HG03521 (cell line): ENCODE measurements around the gene ITSN1.

Source experiments
- ATAC-seq: cut with Tn5 transposase; IDR thresholded peaks from one replicate; pipeline ENCODE4 v1.9.1; 2021; ENCODE audit warnings: mild to moderate bottlenecking, moderate library complexity; ENCODE audit not compliant: unreplicated experiment

The ITSN1 gene

GRCh38 chr21:33802481-33802880, 160.2 kb downstream of the ITSN1 start:
- ATAC-seq, result no peak

GRCh38 chr21:33808715-33809367, 166.5 kb downstream of the ITSN1 start:
- no peak for ATAC-seq

DNA sequence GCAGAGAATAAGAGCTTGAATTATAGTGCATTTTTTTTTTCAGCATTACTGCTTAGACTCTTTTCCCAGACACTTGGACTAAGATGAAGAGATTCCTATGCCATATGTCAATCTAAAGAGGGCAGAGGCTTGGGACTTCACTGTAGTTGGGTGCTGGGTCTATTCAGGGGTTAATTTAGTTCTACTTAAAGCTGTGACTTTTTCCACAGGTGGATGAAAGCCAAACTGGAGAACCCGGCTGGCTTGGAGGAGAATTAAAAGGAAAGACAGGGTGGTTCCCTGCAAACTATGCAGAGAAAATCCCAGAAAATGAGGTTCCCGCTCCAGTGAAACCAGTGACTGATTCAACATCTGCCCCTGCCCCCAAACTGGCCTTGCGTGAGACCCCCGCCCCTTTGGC, 168.5 kb downstream of the ITSN1 start:
- no peak for ATAC-seq

DNA sequence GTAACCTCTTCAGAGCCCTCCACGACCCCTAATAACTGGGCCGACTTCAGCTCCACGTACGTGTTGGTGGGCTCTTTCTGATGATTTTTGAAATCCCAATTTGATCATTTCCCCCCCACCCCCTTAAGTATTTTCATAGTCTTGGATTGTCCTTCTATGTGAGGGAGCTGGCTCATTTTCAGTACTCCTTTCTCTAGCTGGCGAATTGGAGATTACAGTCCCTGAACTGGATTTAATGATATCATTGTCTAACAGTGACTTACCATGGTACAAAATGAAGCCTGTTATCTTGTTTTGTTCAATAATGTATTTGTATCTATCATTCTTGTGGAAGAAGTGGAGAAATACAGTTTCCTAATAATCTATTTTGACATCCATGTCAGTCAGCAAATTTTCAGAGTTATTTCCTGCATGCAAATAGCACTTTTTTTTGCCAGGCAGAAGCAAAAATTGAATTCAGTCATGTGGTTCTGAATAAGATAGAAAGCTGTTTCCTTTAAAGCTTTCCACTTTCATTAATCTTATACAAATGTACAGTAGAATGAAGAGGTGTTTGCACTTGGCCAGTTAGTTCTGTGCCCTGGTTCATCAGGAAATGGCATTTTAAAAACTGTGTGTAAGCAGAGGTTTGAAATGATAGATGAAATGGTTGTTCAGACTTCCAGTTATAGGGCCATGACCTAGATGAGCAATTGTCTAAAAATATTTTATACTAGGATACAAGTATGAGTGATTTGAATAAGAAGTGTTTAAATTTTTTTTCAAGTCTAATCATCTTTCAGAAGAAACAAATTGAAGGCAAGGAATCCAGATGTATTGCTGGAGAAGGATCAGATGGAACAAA, 169.1 kb downstream of the ITSN1 start:
- ATAC-seq, result no peak

GRCh38 chr21:33813832-33814365, 171.6 kb downstream of the ITSN1 start:
- no peak for ATAC-seq

- no peak for ATAC-seq
Measured at GRCh38 chr21:33815143-33815707, 172.9 kb downstream of the ITSN1 start.

DNA sequence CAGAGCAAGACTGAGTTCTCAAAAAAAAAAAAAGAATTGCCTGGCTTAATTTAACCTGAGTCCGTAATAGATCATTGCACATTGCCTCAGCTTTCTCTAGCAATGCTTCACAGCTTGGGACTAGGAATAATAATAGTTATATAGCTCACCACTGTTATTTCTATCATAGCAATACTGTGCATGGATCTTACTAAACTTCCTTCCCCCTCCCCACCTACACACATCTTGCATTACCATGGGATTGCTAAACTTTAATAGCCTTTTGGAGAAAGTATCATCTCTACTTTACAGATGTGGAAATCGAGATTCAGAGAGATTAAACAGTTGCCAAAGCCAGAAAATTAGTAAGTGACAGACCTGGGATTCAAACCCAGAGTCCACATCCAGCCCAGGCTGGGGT, 173.9 kb downstream of the ITSN1 start:
- no peak for ATAC-seq

DNA sequence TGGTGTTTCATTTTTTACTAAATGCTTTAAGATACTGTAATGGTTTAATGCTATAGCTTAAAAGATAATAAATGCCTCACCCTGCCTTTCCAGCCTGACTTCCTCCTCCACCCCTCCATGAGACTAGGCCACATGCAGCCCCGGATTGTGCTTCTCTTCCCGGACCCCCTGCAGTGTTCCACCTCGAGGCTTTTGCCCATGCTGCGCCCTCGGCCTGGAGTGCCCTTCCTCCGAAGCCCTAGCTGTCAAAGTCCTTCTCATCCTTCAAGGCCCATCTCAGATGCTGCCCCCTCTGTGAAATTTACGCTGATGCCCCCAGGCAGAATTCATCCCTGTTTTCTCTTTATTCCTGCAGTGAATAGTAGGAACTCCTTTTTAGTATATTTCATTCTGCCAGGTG, 174.8 kb downstream of the ITSN1 start:
- no peak for ATAC-seq

GRCh38 chr21:33817663-33818451, 175.6 kb downstream of the ITSN1 start:
- no peak for ATAC-seq

- no peak for ATAC-seq
Measured at GRCh38 chr21:33820230-33820770, 178.0 kb downstream of the ITSN1 start.

DNA sequence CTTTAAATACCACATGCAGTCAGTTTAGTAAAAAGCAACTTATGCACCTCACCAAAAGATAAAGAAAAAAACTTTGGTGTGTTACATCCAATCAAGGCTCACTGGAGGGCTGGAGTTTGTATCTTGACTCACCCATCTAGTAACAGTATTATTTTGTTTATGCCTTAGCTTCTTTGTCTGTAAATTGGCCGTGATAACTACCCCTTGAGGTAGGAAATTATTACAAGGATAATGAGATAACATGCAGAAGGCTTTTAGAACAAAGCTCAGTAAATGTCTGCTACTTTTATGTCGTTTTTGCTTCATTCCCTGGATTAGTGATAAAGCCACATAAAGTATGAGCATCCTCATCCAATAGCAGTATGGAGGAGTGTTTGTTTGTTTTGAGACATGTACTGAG, 178.5 kb downstream of the ITSN1 start:
- no peak for ATAC-seq

- no peak for ATAC-seq
Measured at GRCh38 chr21:33821503-33822322, 179.4 kb downstream of the ITSN1 start.

DNA sequence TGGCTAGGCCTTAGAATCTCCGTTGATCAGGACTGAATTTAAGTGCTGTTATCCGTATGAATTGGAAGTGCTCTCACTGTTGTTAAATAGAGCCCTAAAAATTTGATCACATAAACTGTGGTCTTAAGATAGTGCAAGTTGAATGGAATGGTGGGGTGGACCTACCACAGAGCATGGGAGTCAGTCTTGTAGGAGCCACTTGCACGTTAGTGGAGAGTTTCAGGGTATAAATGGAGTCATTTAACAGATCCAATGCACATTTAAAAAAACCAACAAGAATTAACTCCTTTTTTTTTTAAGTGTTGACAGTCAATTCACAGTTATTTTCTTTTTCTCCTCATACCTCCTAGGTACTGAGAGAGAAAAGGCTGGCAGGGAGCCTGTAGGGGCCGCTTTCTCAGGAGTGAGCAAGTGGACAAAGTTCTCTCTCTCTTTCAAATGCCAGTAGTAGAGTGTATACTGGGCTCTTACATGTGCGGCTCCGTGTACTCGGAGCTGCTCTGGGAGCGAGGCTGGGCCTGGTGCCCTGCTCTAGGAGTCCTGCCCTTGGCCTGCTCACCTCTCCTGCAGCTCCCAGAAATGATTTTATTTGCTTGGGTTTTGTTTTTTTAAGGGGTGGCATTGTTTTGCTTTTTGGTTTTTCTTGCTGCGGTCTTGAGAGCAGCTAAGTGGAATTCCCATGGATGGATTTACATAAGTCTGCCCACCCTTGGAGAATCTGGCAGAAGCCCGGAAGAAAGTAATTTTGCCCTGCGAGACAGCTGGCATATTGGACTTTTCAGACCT, 182.0 kb downstream of the ITSN1 start:
- ATAC-seq, result no peak

GRCh38 chr21:33825419-33825818, 183.1 kb downstream of the ITSN1 start:
- no peak for ATAC-seq

DNA sequence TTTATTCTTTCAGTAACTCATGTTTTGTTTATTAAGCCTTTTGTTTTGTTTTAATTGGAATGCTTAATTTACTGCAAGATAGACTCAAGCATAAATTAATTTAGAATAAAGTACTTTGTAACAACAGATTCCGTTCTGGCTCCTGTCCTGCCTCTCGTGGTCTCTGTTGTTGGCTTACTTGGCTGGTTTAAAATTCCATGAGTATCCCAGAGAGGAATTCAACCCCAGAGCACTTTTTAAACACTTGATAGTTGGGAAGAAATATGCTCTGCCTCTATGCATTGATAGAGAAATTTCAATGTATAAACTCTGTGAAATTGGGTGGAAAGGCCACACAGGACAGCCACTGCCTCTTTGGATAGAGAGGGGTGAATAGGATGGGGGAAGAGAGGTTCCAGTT, 183.6 kb downstream of the ITSN1 start:
- ATAC-seq, result no peak

GRCh38 chr21:33828083-33828482, 185.8 kb downstream of the ITSN1 start:
- no peak for ATAC-seq

- ATAC-seq, result no peak
Measured at GRCh38 chr21:33828577-33828976, 186.3 kb downstream of the ITSN1 start.

DNA sequence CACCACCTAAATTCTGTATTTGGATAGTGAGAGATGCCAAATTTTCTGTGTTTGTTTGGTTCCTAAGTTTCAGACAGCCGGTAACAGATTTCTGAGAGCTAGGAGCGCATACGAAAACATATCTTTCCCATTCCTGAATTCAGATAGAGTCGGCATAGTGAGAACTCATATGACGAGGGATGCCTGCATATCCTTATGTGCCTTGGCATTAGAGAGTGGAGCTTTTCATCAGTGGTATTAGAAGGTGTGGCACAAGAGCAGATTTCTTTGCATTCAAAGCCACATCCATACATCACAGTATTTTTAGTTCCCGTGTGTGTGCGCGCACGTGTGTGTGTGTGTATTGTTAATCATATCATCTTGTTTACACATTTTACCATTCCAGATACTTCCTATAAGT, 187.5 kb downstream of the ITSN1 start:
- no peak for ATAC-seq

GRCh38 chr21:33831962-33832659, 189.8 kb downstream of the ITSN1 start:
- ATAC-seq, result no peak
